Panc1 (cell line): ENCODE results near the gene FAM13A. TPM values are rescaled to one million over a fixed set of nuclear protein-coding genes. Genes with fewer than 3 reads are reported as not detected.

Experiments
- ATAC-seq: fragments of 200-7000 bp; cut with Tn5 transposase; 2 replicates; pipeline ENCODE4 v1.9.1; 2020; ENCODE audit warnings: mild to moderate bottlenecking, moderate library complexity
- BruUV-seq: library from RNA; stranded (reverse); fragments of 400-500 nt; replicated peaks from 2 replicates; lab custom pipeline; 2021; lab: Mats Ljungman, UMichigan
- CTCF ChIA-PET: fragments of 300-600 bp; sonication (Branson Sonifier 250); formaldehyde crosslinking; loops from one replicate; lab custom pipeline; 2022; ENCODE audit warnings: antibody characterized with exemption; lab: Charles Lee
- POLR2A ChIA-PET: fragments of 300-600 bp; sonication (Branson Sonifier 250); formaldehyde crosslinking; loops from one replicate; lab custom pipeline; 2022; ENCODE audit warnings: antibody characterized with exemption; lab: Charles Lee
- DNase-seq: peaks from one replicate; pipeline ENCODE4 v3.0.0-alpha.2; 2010; ENCODE audit warnings: low read depth, low spot score
- H3K27ac ChIP-seq: 2 replicates; pipeline ENCODE4 v1.5.1; 2011; ENCODE audit warnings: mild to moderate bottlenecking, low read length, inconsistent platforms
- H3K27me3 ChIP-seq: fragments of 200-500 bp; sonication (Bioruptor generic); 2 replicates; pipeline ENCODE4 v1.6.0; 2014; ENCODE audit warnings: low read length, inconsistent platforms; ENCODE audit not compliant: control insufficient read depth, insufficient read depth
- H3K36me3 ChIP-seq: fragments of 200-500 bp; sonication (Bioruptor generic); 2 replicates; pipeline ENCODE4 v1.5.1; 2014; ENCODE audit warnings: inconsistent platforms, mild to moderate bottlenecking, low read length, moderate library complexity; ENCODE audit not compliant: control insufficient read depth, insufficient read depth
- H3K4me1 ChIP-seq: 2 replicates; pipeline ENCODE4 v1.5.1; 2011; ENCODE audit warnings: inconsistent platforms, mild to moderate bottlenecking, low read length, moderate library complexity; ENCODE audit not compliant: control insufficient read depth, insufficient read depth
- H3K4me3 ChIP-seq, 2 experiments: 2 replicates each; pipeline ENCODE4 v1.5.1; 2011 to 2012; ENCODE audit warnings: low read depth in 2 of 2, low read length in 2 of 2, mild to moderate bottlenecking in 2 of 2, inconsistent platforms in 1 of 2, moderate library complexity in 1 of 2
- H3K9me3 ChIP-seq: fragments of 200-500 bp; sonication (Bioruptor generic); 2 replicates; pipeline ENCODE4 v1.5.1; 2014; ENCODE audit warnings: low read depth, mild to moderate bottlenecking, inconsistent platforms, low read length, moderate library complexity; ENCODE audit not compliant: control insufficient read depth, insufficient read depth
- POLR2AphosphoS5 ChIP-seq: IDR thresholded peaks from 2 replicates; pipeline ENCODE4 v1.6.1; 2012; ENCODE audit warnings: mild to moderate bottlenecking, low read depth, low read length, moderate library complexity
- SIN3A ChIP-seq: IDR thresholded peaks from 2 replicates; pipeline ENCODE4 v1.6.1; 2012; ENCODE audit warnings: low read depth, mild to moderate bottlenecking, low read length, moderate library complexity, borderline replicate concordance; ENCODE audit not compliant: insufficient read depth
- TCF7L2 ChIP-seq: IDR thresholded peaks from 2 replicates; pipeline ENCODE4 v1.6.1; 2011; ENCODE audit warnings: mild to moderate bottlenecking, low read depth, low read length, inconsistent platforms
- in situ Hi-C: cut with HindIII; loops from 2 replicates; pipeline ENCODE4 v1.10.0; 2016; ENCODE audit warnings: low sequenced_read_pairs, low pct_unique_long_range_greater_than_20kb
- intact Hi-C: fragments of 100-400 bp; cut with micrococcal nuclease; formaldehyde crosslinking; loops from one replicate; pipeline ENCODE4 v1.10.0; 2022; ENCODE audit not compliant: unreplicated experiment
- total RNA-seq: library from RNA; stranded (reverse); gene quantifications from one replicate; pipeline ENCODE4 v1.2.1, GENCODE V29; 2021; ENCODE audit not compliant: unreplicated experiment
- TF ChIP-seq, protein P1 (sequence below), 2 experiments: IDR thresholded peaks; 2 replicates each; pipeline ENCODE4 v1.6.1; 2011 to 2012; ENCODE audit warnings: low read depth in 2 of 2, control low read depth in 1 of 2, low read length in 1 of 2, mild to moderate bottlenecking in 1 of 2, moderate library complexity in 1 of 2; ENCODE audit not compliant: insufficient read depth in 1 of 2
- TF ChIP-seq, protein P2 (sequence below): fragments of 450-650 bp; IDR thresholded peaks from 2 replicates; pipeline ENCODE4 v1.5.1; 2017; ENCODE audit warnings: mild to moderate bottlenecking

The FAM13A gene
- total RNA-seq, 1 experiment from 2014 or later, result 5.8 TPM

GRCh38 chr4:88742561-88742960, 314.4 kb downstream of the FAM13A start:
- DNase-seq (no peak), ATAC-seq (no peak)
- Histone ChIP-seq H3K4me1 (no peaks in the 10 kb centered on the region), H3K4me3 (no peak overlapping the region), H3K36me3 (no peaks in the 10 kb centered on the region), H3K9me3 (no peaks in the 10 kb centered on the region), H3K27me3 (no peaks in the 10 kb centered on the region), H3K27ac (no peak overlapping the region)
- no TSS peak for BruUV-seq
- TF ChIP-seq, protein P1, sequence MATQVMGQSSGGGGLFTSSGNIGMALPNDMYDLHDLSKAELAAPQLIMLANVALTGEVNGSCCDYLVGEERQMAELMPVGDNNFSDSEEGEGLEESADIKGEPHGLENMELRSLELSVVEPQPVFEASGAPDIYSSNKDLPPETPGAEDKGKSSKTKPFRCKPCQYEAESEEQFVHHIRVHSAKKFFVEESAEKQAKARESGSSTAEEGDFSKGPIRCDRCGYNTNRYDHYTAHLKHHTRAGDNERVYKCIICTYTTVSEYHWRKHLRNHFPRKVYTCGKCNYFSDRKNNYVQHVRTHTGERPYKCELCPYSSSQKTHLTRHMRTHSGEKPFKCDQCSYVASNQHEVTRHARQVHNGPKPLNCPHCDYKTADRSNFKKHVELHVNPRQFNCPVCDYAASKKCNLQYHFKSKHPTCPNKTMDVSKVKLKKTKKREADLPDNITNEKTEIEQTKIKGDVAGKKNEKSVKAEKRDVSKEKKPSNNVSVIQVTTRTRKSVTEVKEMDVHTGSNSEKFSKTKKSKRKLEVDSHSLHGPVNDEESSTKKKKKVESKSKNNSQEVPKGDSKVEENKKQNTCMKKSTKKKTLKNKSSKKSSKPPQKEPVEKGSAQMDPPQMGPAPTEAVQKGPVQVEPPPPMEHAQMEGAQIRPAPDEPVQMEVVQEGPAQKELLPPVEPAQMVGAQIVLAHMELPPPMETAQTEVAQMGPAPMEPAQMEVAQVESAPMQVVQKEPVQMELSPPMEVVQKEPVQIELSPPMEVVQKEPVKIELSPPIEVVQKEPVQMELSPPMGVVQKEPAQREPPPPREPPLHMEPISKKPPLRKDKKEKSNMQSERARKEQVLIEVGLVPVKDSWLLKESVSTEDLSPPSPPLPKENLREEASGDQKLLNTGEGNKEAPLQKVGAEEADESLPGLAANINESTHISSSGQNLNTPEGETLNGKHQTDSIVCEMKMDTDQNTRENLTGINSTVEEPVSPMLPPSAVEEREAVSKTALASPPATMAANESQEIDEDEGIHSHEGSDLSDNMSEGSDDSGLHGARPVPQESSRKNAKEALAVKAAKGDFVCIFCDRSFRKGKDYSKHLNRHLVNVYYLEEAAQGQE (IDR thresholded peaks at IDR 0.05; ENCODE audit: insufficient read depth in 1 of 2, low read depth in 2 of 2, low read length in 1 of 2), result no peak
- TF ChIP-seq, protein P2, sequence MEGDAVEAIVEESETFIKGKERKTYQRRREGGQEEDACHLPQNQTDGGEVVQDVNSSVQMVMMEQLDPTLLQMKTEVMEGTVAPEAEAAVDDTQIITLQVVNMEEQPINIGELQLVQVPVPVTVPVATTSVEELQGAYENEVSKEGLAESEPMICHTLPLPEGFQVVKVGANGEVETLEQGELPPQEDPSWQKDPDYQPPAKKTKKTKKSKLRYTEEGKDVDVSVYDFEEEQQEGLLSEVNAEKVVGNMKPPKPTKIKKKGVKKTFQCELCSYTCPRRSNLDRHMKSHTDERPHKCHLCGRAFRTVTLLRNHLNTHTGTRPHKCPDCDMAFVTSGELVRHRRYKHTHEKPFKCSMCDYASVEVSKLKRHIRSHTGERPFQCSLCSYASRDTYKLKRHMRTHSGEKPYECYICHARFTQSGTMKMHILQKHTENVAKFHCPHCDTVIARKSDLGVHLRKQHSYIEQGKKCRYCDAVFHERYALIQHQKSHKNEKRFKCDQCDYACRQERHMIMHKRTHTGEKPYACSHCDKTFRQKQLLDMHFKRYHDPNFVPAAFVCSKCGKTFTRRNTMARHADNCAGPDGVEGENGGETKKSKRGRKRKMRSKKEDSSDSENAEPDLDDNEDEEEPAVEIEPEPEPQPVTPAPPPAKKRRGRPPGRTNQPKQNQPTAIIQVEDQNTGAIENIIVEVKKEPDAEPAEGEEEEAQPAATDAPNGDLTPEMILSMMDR, result no peak
- TF ChIP-seq POLR2AphosphoS5 (no peak), SIN3A (no peak), TCF7L2 (no peak)
- intact Hi-C loops (no loop called here), in situ Hi-C loops (no loop called here)
- CTCF ChIA-PET, result no interaction called here
- POLR2A ChIA-PET, result no interaction called here

GRCh38 chr4:88738180-88738579, 318.8 kb downstream of the FAM13A start:
- DNase-seq, result no peak
- TF ChIP-seq, protein P1 (IDR thresholded peaks at IDR 0.05; ENCODE audit: insufficient read depth in 1 of 2, low read depth in 2 of 2, low read length in 1 of 2), result no peak
- no peak for TF ChIP-seq TCF7L2
- no peak for TF ChIP-seq POLR2AphosphoS5
- TF ChIP-seq, protein P2, result no peak
- TF ChIP-seq SIN3A, result no peak
- H3K4me3 ChIP-seq, result no peak overlapping the region
- H3K4me1 ChIP-seq, result no peaks in the 10 kb centered on the region
- POLR2A ChIA-PET, result no interaction called here
- CTCF ChIA-PET, result no interaction called here
- intact Hi-C loops (no loop called here), in situ Hi-C loops (no loop called here)
- no peaks in the 10 kb centered on the region for H3K27me3 ChIP-seq
- BruUV-seq, result no TSS peak
- H3K27ac ChIP-seq, result no peak overlapping the region
- no peaks in the 10 kb centered on the region for H3K36me3 ChIP-seq
- no peak for ATAC-seq
- H3K9me3 ChIP-seq, result no peaks in the 10 kb centered on the region
